Neuronal stem cell (in vitro differentiated cells): Measurements from ENCODE around the gene COL6A1.

Source experiments
- DNase-seq: peaks from one replicate; pipeline ENCODE4 v3.0.0-alpha.2; 2013; ENCODE audit warnings: low spot score
- H2AFZ ChIP-seq: one replicate; pipeline ENCODE4 v1.6.1; 2013; ENCODE audit warnings: mild to moderate bottlenecking, low read length, inconsistent platforms
- H2AK5ac ChIP-seq: 2 replicates; pipeline ENCODE4 v1.6.1; 2013; ENCODE audit warnings: low read depth, mild to moderate bottlenecking, inconsistent platforms, low read length, moderate library complexity, mixed read lengths
- H2BK120ac ChIP-seq: 2 replicates; pipeline ENCODE4 v1.6.1; 2013; ENCODE audit warnings: low read depth, mild to moderate bottlenecking, inconsistent platforms, low read length, moderate library complexity, mixed read lengths
- H2BK12ac ChIP-seq: one replicate; pipeline ENCODE4 v1.6.1; 2013; ENCODE audit warnings: low read length, inconsistent platforms
- H2BK15ac ChIP-seq: 2 replicates; pipeline ENCODE4 v1.6.1; 2013; ENCODE audit warnings: mild to moderate bottlenecking, low read length, inconsistent platforms, mixed read lengths
- H2BK5ac ChIP-seq: one replicate; pipeline ENCODE4 v1.6.1; 2013; ENCODE audit warnings: inconsistent platforms, mild to moderate bottlenecking, low read length, moderate library complexity
- H3K14ac ChIP-seq: one replicate; pipeline ENCODE4 v1.6.1; 2013; ENCODE audit warnings: low read length, inconsistent platforms
- H3K18ac ChIP-seq: 2 replicates; pipeline ENCODE4 v1.6.1; 2013; ENCODE audit warnings: low read length, inconsistent platforms
- H3K23ac ChIP-seq: 2 replicates; pipeline ENCODE4 v1.6.1; 2013; ENCODE audit warnings: low read depth, mild to moderate bottlenecking, mixed read lengths, low read length, inconsistent platforms; ENCODE audit not compliant: poor library complexity
- H3K27ac ChIP-seq: replicated peaks from 3 replicates; pipeline ENCODE4 v1.5.1; 2013; ENCODE audit warnings: low read length, inconsistent platforms
- H3K27me3 ChIP-seq, 3 experiments: 2 replicates each; pipeline ENCODE4 v1.6.1; 2013; ENCODE audit warnings: low read length in 3 of 3, mild to moderate bottlenecking in 2 of 3, inconsistent platforms in 1 of 3, low read depth in 1 of 3, mixed read lengths in 1 of 3, moderate library complexity in 1 of 3; ENCODE audit not compliant: control insufficient read depth in 3 of 3, insufficient read depth in 3 of 3
- H3K36me3 ChIP-seq, 2 donors: replicated peaks in 1 of 2; 2 replicates each; pipeline ENCODE4 v1.6.1; 2013; ENCODE audit warnings: low read length in 2 of 2; ENCODE audit not compliant: control insufficient read depth in 2 of 2, insufficient read depth in 2 of 2
- H3K4ac ChIP-seq: 2 replicates; pipeline ENCODE4 v1.6.1; 2013; ENCODE audit warnings: inconsistent platforms, mild to moderate bottlenecking, low read length, moderate library complexity
- H3K4me1 ChIP-seq, 2 donors: 1 replicate in 1 of 2; 2 replicates in 1 of 2; pipeline ENCODE4 v1.6.1; 2013; ENCODE audit warnings: low read length in 2 of 2, low read depth in 1 of 2; ENCODE audit not compliant: control insufficient read depth in 2 of 2, insufficient read depth in 1 of 2
- H3K4me2 ChIP-seq: one replicate; pipeline ENCODE4 v1.6.1; 2013; ENCODE audit warnings: mild to moderate bottlenecking, low read length, inconsistent platforms; ENCODE audit not compliant: insufficient read depth, poor library complexity, severe bottlenecking
- H3K4me3 ChIP-seq, 2 donors: 2 replicates each; pipeline ENCODE4 v1.5.1; 2013; ENCODE audit warnings: low read length in 2 of 2, mild to moderate bottlenecking in 2 of 2, inconsistent platforms in 1 of 2, moderate library complexity in 1 of 2
- H3K79me1 ChIP-seq: one replicate; pipeline ENCODE4 v1.6.1; 2013; ENCODE audit warnings: low read depth, mild to moderate bottlenecking, inconsistent platforms, low read length, moderate library complexity
- H3K9ac ChIP-seq: one replicate; pipeline ENCODE4 v1.6.1; 2013; ENCODE audit warnings: mild to moderate bottlenecking, low read depth, low read length, inconsistent platforms; ENCODE audit not compliant: poor library complexity
- H3K9me3 ChIP-seq, 2 donors: replicated peaks in 1 of 2; 2 replicates each; pipeline versions ENCODE3 to v1.6.1; 2013; ENCODE audit warnings: low read length in 2 of 2, mild to moderate bottlenecking in 2 of 2, inconsistent platforms in 1 of 2, low read depth in 1 of 2, mixed read lengths in 1 of 2, moderate library complexity in 1 of 2; ENCODE audit not compliant: control insufficient read depth in 2 of 2, insufficient read depth in 1 of 2
- H4K8ac ChIP-seq: one replicate; pipeline ENCODE4 v1.6.1; 2013; ENCODE audit warnings: low read depth, mild to moderate bottlenecking, inconsistent platforms, low read length, moderate library complexity
- H4K91ac ChIP-seq: one replicate; pipeline ENCODE4 v1.6.1; 2013; ENCODE audit warnings: low read length, low read depth, mild to moderate bottlenecking, inconsistent platforms; ENCODE audit not compliant: poor library complexity
- WGBS, 2 donors: extraction: QIAGEN DNeasy Blood & Tissue Kit; methylation state at CpG; one replicate each; pipeline ENCODE4 v1.1.7; 2013; ENCODE audit warnings: missing lambda C conversion rate in 2 of 2, mixed read lengths in 1 of 2; ENCODE audit not compliant: insufficient read length in 2 of 2, insufficient replicate concordance in 1 of 2; ENCODE audit errors: extremely low coverage in 2 of 2; 5-methylcytosine and 5-hydroxymethylcytosine counted together

COL6A1 gene

DNA sequence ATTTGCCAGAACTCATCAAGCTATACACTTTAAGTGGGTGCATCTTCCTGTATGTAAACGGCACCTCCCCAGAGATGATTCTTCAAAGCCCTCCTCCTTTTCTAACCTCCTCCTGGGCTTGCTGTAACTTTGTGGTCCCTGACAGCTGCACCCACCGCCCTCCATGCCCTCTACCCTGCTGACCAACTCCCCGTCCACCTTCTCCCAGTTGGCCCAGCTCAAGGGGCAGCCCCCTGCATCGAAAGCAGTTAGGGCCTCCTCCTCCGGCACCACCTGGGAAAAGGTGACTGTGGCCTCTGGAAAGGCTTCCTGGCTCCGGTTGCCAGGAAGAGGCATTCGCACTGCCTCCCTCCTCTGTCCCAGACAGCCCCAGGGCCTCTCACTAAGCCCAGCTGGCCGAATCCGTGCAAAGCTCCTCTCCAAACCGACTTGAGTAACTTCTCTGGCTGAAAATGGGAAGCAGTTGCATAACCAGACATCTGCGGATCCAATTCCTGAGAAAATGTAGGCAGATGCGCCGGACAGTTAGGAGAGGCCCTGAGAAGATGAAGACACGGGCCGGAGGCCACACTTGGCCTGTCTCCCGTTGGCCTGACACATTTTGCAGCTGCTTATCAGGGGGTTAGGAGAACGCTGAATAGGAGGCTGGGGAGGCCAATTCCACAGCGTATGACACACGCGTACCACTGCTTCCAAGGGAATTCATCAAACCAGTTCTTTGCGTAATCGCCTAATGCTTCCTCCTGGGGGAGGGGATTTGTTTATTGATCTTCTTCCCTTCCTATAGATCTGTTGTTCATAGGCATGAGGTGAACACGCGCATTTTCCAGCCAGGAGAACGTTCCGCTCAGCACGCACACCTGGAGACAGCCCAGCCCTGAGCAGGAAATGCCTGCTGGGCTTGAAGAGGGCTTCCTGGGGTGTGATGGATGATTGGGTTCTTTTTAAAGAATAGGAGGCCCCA lies 67.6 kb downstream of the COL6A1 start:
- Histone ChIP-seq H3K9ac (no peak overlapping the region), H2AFZ (peak overlapping the region; percentile 13), H3K4me3 (no peak overlapping the region), H3K79me1 (no peaks in the 10 kb centered on the region), H3K4me1 (peaks cover 0 to 4% of the 10 kb centered on the region in 2 donors), H4K91ac (no peak overlapping the region), H3K4me2 (no peak overlapping the region), H2BK15ac (no peak overlapping the region), H2BK5ac (peak overlapping the region; percentile 77), H2AK5ac (peak overlapping the region; percentile 53), H4K8ac (no peak overlapping the region), H2BK120ac (no peak overlapping the region), H3K36me3 (no peaks in the 10 kb centered on the region), H3K18ac (peak overlapping the region; percentile 28), H2BK12ac (no peak overlapping the region), H3K27me3 (no peaks in the 10 kb centered on the region), H3K27ac (no peak overlapping the region), H3K4ac (no peak overlapping the region), H3K23ac (peak overlapping the region; percentile 10), H3K9me3 (no peaks in the 10 kb centered on the region), H3K14ac (peak overlapping the region; percentile 66)
- WGBS, 2 donors = no CpG with 5 or more reads among the region's 27 CpGs
- DNase-seq = no peak

DNA sequence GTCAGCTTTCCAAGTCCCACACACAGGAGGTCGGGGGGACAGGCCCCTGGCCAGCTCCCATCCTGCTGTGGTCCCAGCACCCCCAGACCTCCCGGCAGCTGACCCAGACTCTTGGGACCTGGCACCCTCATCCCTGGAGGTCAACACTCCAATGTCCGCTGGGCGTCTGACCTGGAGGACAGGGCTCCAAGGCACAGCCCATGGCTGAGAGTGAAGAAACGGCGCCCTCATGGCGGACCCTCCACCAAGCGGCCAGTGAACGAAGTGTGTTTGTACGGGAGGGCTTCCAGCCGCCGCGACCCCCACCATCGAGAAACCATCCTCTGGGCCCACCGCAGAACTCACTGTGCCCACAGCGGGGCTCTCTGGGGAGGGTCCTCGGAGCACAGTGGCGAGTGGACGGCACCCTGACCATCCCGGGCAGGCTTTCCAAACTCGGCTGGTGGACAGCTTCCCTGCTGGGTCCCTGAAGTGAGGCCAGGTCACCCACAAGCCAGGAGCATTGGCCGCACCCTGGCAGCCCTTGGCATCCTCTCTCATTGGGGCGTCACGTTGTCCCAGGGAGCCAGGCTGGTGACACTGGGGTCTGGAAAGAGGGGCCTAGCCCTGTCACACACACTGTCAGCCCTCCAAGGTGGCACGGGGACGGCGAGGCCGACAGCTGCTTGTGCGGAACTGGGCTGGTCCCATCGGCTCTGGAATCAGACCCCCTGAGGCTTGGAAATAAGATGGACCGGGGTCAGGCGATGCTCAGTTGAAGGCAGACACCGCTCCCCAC lies 68.5 kb downstream of the COL6A1 start:
- Histone ChIP-seq H3K14ac (peak overlapping the region; percentile 66), H4K91ac (no peak overlapping the region), H3K4me2 (no peak overlapping the region), H4K8ac (no peak overlapping the region), H3K9me3 (no peaks in the 10 kb centered on the region), H3K23ac (peak overlapping the region; percentile 81), H2BK15ac (peak overlapping the region; percentile 38), H3K4ac (no peak overlapping the region), H3K27ac (no peak overlapping the region), H2AK5ac (peak overlapping the region; percentile 40), H3K4me3 (no peak overlapping the region), H3K36me3 (no peaks in the 10 kb centered on the region), H2BK120ac (no peak overlapping the region), H2AFZ (no peak overlapping the region), H2BK5ac (peak overlapping the region; percentile 77), H3K18ac (peak overlapping the region; percentile 35), H3K27me3 (no peaks in the 10 kb centered on the region), H3K79me1 (no peaks in the 10 kb centered on the region), H3K9ac (no peak overlapping the region), H3K4me1 (peaks cover 0 to 7% of the 10 kb centered on the region in 2 donors), H2BK12ac (peak overlapping the region; percentile 31)
- DNase-seq = no peak
- no CpG with 5 or more reads among the region's 33 CpGs for WGBS, 2 donors

DNA sequence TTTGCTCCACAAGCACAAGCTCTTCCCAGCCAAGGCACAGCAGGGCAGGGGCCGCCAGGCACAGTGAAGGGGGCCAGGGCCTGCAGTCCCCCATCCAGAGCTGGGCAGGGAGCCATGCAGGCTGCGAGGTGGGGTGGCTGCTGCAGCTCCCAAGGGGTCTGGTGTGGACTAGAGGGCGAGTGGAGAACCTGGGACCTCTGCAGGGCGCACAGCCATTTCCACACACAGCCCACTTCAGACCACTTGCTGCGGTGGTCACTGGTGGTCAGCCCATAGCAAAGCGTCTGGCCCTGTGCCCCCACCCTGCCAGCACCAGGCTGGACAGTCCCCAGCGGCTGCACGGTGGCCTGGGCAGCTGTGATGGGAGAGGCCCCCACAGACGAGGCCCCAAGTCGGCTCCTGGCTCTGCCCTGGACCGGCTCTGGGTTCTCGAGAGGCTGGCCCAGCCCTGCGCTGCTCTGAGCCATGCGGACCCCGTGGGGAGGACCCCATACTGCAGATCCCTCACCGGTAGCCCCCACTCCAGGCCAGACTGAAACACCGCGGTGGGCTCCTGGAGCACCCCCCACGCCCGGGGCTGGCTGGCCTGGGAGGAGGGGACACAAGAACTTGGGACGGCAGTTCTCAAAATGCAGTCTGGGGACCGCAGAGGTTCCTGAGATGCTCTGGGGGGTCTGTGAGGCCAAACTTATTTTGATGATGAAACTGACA lies 69.3 kb downstream of the COL6A1 start:
- Histone ChIP-seq H3K9me3 (no peaks in the 10 kb centered on the region), H3K23ac (peak overlapping the region; percentile 81), H3K36me3 (no peaks in the 10 kb centered on the region), H2BK12ac (peak overlapping the region; percentile 31), H3K4me2 (no peak overlapping the region), H2BK120ac (no peak overlapping the region), H3K27ac (no peak overlapping the region), H3K9ac (no peak overlapping the region), H3K18ac (peak overlapping the region; percentile 59), H3K4me1 (peaks cover 0 to 7% of the 10 kb centered on the region in 2 donors), H2BK5ac (peak overlapping the region; percentile 77), H3K27me3 (no peaks in the 10 kb centered on the region), H4K91ac (no peak overlapping the region), H3K79me1 (no peaks in the 10 kb centered on the region), H2BK15ac (peak overlapping the region; percentile 38), H3K4me3 (no peak overlapping the region), H4K8ac (no peak overlapping the region), H2AK5ac (no peak overlapping the region), H2AFZ (no peak overlapping the region), H3K4ac (peak overlapping the region; percentile 85), H3K14ac (peak overlapping the region; percentile 43)
- DNase-seq = no peak
- no CpG with 5 or more reads among the region's 22 CpGs for WGBS, 2 donors
